Ishikawa (cell line): Measurements from ENCODE around the gene HERC4.

Experiments used
- CEBPB ChIP-seq: IDR thresholded peaks from 2 replicates; pipeline ENCODE4 v1.6.1; 2012
- CREB1 ChIP-seq: IDR thresholded peaks from 2 replicates; pipeline ENCODE4 v1.6.1; 2012; ENCODE audit warnings: low read depth
- EGR1 ChIP-seq: IDR thresholded peaks from 2 replicates; pipeline ENCODE4 v1.6.1; 2012
- EP300 ChIP-seq: IDR thresholded peaks from 2 replicates; pipeline ENCODE4 v1.6.1; 2012; ENCODE audit warnings: borderline replicate concordance
- FOXM1 ChIP-seq: IDR thresholded peaks from 2 replicates; pipeline ENCODE4 v1.6.1; 2012; ENCODE audit warnings: low read depth, borderline replicate concordance
- NFIC ChIP-seq: IDR thresholded peaks from 2 replicates; pipeline ENCODE4 v1.6.1; 2012
- RAD21 ChIP-seq: IDR thresholded peaks from 2 replicates; pipeline ENCODE4 v1.6.1; 2012; ENCODE audit warnings: low read depth
- TAF1 ChIP-seq: IDR thresholded peaks from 2 replicates; pipeline ENCODE4 v1.6.1; 2012; ENCODE audit warnings: low read depth, mild to moderate bottlenecking
- TCF12 ChIP-seq: IDR thresholded peaks from 2 replicates; pipeline ENCODE4 v1.6.1; 2012; ENCODE audit warnings: low read depth
- TEAD4 ChIP-seq: IDR thresholded peaks from 2 replicates; pipeline ENCODE4 v1.6.1; 2012
- YY1 ChIP-seq: IDR thresholded peaks from 2 replicates; pipeline ENCODE4 v1.6.1; 2012; ENCODE audit warnings: low read depth
- ZBTB7A ChIP-seq: IDR thresholded peaks from 2 replicates; pipeline ENCODE4 v1.6.1; 2012; ENCODE audit warnings: low read depth
- TF ChIP-seq, protein P1 (sequence below): IDR thresholded peaks from 2 replicates; pipeline ENCODE4 v1.6.1; 2012
- TF ChIP-seq, protein P2 (sequence below): IDR thresholded peaks from 2 replicates; pipeline ENCODE4 v1.6.1; 2012
- TF ChIP-seq, protein P3 (sequence below): IDR thresholded peaks from 2 replicates; pipeline ENCODE4 v1.6.1; 2012; ENCODE audit warnings: low read depth, mild to moderate bottlenecking

Gene HERC4

DNA sequence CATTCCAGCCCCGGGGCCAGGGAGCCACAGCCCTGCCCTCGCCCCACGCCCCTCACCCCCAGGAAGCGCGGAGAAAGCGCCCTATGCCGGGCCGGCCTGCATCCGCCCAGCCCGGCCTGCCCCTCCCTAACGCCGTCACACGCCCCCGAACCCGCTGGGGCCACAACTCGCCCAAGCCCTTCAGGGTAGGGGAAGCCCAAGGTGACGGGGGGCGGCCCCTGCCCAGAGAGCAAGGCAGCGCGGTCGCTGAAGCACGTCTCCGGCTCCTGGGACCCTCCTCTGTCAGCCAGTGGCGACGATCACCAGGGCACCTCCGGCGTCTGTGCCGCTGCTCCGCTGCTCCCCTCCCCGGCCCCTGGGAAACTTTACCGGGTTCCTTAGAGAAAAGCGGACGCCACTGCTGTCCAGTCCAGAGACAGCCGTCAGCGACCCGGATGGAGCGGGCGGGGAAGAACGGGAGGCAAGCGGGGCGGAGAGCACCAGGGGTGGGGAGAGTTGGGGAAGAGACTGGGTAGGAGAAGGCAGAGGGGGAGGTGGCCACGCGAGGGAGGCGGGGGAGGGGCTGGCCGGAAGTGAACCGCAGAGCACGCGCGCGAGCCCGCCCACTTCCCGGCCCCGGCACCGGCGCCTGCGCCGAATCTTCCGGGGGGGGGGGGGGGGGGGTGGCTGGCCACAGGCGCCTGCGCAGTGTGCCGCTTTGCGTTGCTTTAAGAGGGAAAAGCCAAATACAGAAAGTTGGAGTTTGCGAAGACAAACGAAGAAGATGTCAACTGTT, at the start of gene HERC4:
HERC4 (minus strand) TSS at position 509 of the 775 bp plus-strand sequence. CDS start 2,175 bp downstream, outside the sequence.
- TF ChIP-seq, protein P1, sequence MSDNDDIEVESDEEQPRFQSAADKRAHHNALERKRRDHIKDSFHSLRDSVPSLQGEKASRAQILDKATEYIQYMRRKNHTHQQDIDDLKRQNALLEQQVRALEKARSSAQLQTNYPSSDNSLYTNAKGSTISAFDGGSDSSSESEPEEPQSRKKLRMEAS: peak; percentile 89
- TF ChIP-seq CREB1 (no peak), EGR1 (peak; percentile 37; the same call in 1 of the 2 replicates), NFIC (no peak), TEAD4 (no peak), RAD21 (no peak), TCF12 (no peak; the same call in 1 of the 2 replicates), EP300 (no peak), TAF1 (peak; percentile 63; the same call in 1 of the 2 replicates), FOXM1 (peak; percentile 17; the same call in 1 of the 2 replicates), ZBTB7A (peak; percentile 71; the same call in 1 of the 2 replicates), YY1 (no peak), CEBPB (no peak)
- TF ChIP-seq, protein P2, sequence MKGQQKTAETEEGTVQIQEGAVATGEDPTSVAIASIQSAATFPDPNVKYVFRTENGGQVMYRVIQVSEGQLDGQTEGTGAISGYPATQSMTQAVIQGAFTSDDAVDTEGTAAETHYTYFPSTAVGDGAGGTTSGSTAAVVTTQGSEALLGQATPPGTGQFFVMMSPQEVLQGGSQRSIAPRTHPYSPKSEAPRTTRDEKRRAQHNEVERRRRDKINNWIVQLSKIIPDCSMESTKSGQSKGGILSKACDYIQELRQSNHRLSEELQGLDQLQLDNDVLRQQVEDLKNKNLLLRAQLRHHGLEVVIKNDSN: no peak
- TF ChIP-seq, protein P3, sequence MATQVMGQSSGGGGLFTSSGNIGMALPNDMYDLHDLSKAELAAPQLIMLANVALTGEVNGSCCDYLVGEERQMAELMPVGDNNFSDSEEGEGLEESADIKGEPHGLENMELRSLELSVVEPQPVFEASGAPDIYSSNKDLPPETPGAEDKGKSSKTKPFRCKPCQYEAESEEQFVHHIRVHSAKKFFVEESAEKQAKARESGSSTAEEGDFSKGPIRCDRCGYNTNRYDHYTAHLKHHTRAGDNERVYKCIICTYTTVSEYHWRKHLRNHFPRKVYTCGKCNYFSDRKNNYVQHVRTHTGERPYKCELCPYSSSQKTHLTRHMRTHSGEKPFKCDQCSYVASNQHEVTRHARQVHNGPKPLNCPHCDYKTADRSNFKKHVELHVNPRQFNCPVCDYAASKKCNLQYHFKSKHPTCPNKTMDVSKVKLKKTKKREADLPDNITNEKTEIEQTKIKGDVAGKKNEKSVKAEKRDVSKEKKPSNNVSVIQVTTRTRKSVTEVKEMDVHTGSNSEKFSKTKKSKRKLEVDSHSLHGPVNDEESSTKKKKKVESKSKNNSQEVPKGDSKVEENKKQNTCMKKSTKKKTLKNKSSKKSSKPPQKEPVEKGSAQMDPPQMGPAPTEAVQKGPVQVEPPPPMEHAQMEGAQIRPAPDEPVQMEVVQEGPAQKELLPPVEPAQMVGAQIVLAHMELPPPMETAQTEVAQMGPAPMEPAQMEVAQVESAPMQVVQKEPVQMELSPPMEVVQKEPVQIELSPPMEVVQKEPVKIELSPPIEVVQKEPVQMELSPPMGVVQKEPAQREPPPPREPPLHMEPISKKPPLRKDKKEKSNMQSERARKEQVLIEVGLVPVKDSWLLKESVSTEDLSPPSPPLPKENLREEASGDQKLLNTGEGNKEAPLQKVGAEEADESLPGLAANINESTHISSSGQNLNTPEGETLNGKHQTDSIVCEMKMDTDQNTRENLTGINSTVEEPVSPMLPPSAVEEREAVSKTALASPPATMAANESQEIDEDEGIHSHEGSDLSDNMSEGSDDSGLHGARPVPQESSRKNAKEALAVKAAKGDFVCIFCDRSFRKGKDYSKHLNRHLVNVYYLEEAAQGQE: no peak

GRCh38 chr10:68124718-68125117, 49.6 kb upstream of the HERC4 start:
- TF ChIP-seq YY1 (no peak), CREB1 (no peak), TCF12 (no peak), TAF1 (no peak), EGR1 (no peak), EP300 (no peak), RAD21 (no peak), ZBTB7A (no peak), FOXM1 (no peak), TEAD4 (no peak), NFIC (no peak), CEBPB (no peak)
- TF ChIP-seq, protein P2: no peak
- TF ChIP-seq, protein P3: no peak
- TF ChIP-seq, protein P1: no peak

GRCh38 chr10:68121852-68122251, 46.8 kb upstream of the HERC4 start:
- TF ChIP-seq, protein P3: no peak
- TF ChIP-seq TAF1 (no peak), CEBPB (no peak), NFIC (no peak), RAD21 (no peak), CREB1 (no peak), EGR1 (no peak), TCF12 (no peak), YY1 (no peak), EP300 (no peak), ZBTB7A (no peak), FOXM1 (no peak), TEAD4 (no peak)
- TF ChIP-seq, protein P2: no peak
- TF ChIP-seq, protein P1: no peak
